CD8-positive, alpha-beta memory T cell (primary cell): ENCODE results near the gene IL1RAPL1. TPM values are rescaled to one million over a fixed set of nuclear protein-coding genes. Genes with fewer than 3 reads are reported as not detected.
A peak's percentile ranks its signal among the peaks of the same experiment; 100 is the strongest.

Experiments
- CTCF ChIA-PET: fragments of 350-600 bp; sonication (Branson Sonifier 250); formaldehyde crosslinking; loops from one replicate; lab custom pipeline; 2021; ENCODE audit warnings: antibody characterized with exemption; lab: Charles Lee
- POLR2A ChIA-PET: fragments of 350-600 bp; sonication (Branson Sonifier 250); formaldehyde crosslinking; loops from one replicate; lab custom pipeline; 2021; ENCODE audit warnings: antibody characterized with exemption; lab: Charles Lee
- DNase-seq, 5 donors: peaks; one replicate each; pipeline versions ENCODE4 v3.0.0 to v3.0.0-alpha.2; 2020 to 2022; ENCODE audit warnings: mixed read lengths in 1 of 5
- H3K27ac ChIP-seq: one replicate; pipeline ENCODE4 v1.7.0; 2013; ENCODE audit warnings: low read depth, mild to moderate bottlenecking, low read length, moderate library complexity
- H3K27me3 ChIP-seq: 2 replicates; pipeline ENCODE4 v1.7.0; 2013; ENCODE audit warnings: low read length, mild to moderate bottlenecking; ENCODE audit not compliant: insufficient read depth, poor library complexity, severe bottlenecking
- H3K36me3 ChIP-seq: 2 replicates; pipeline ENCODE4 v1.7.0; 2013; ENCODE audit warnings: mild to moderate bottlenecking, low read length, moderate library complexity; ENCODE audit not compliant: insufficient read depth
- H3K4me1 ChIP-seq: 2 replicates; pipeline ENCODE4 v1.7.0; 2013; ENCODE audit warnings: mild to moderate bottlenecking, low read length, moderate library complexity; ENCODE audit not compliant: insufficient read depth
- H3K4me3 ChIP-seq: 2 replicates; pipeline ENCODE4 v1.7.0; 2013; ENCODE audit warnings: mild to moderate bottlenecking, low read length
- H3K9me3 ChIP-seq: 2 replicates; pipeline ENCODE4 v1.7.0; 2013; ENCODE audit warnings: mild to moderate bottlenecking, low read length
- H3K27ac Mint-ChIP-seq, 8 donors: one replicate each; pipeline ENCODE4 v1.8.0; 2020 to 2021; ENCODE audit warnings: mixed read lengths in 8 of 8, mild to moderate bottlenecking in 6 of 8, inconsistent platforms in 3 of 8, moderate library complexity in 3 of 8
- H3K27me3 Mint-ChIP-seq, 2 donors: one replicate each; pipeline ENCODE4 v1.8.0; 2020 to 2021; ENCODE audit warnings: mixed read lengths in 2 of 2, mild to moderate bottlenecking in 1 of 2, moderate library complexity in 1 of 2
- H3K36me3 Mint-ChIP-seq, 3 donors: one replicate each; pipeline ENCODE4 v1.8.0; 2020 to 2021; ENCODE audit warnings: mixed read lengths in 3 of 3, inconsistent platforms in 1 of 3, mild to moderate bottlenecking in 1 of 3
- H3K4me1 Mint-ChIP-seq, 3 donors: one replicate each; pipeline ENCODE4 v1.8.0; 2020 to 2021; ENCODE audit warnings: mixed read lengths in 3 of 3, inconsistent platforms in 1 of 3, mild to moderate bottlenecking in 1 of 3
- H3K4me3 Mint-ChIP-seq, 7 donors: one replicate each; pipeline ENCODE4 v1.8.0; 2020 to 2021; ENCODE audit warnings: mixed read lengths in 7 of 7, mild to moderate bottlenecking in 6 of 7, moderate library complexity in 4 of 7, inconsistent platforms in 2 of 7
- H3K9me3 Mint-ChIP-seq, 5 donors: one replicate each; pipeline ENCODE4 v1.8.0; 2020 to 2022; ENCODE audit warnings: mixed read lengths in 5 of 5, mild to moderate bottlenecking in 3 of 5, moderate library complexity in 2 of 5, inconsistent platforms in 1 of 5
- polyA plus RNA-seq: library from polyadenylated mRNA; unstranded; fragments of 300-500 nt; fragmentation: Illumina TruSeq; gene quantifications from one replicate; pipeline ENCODE4 v1.2.3, GENCODE V29; 2021
- total RNA-seq, 2 experiments: library from RNA; stranded (reverse); gene quantifications; one replicate each; pipeline ENCODE4 v1.2.3, GENCODE V29; 2021

The IL1RAPL1 gene
- total and polyA plus RNA-seq, 3 experiments from 2014 or later = not detected

DNA sequence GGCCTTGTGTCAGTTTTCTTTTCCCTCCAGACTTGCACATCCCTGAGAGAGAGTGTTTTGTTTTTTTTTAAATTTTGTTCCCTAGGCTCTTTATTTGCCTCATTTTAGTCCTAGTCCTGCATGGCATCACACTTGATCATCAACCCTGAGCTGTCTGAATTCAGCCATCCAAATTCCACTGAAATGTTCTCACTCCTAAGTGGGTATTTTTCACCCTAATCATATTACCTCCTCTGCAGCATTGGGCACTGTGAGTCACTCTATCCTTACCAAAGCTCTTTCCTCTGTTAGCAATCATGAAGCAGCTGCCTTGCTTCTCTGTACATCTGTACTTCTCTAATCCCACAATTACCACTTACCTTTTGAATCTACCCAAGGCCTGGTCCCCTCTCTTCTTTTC, 1271.5 kb downstream of the IL1RAPL1 start:
- Histone ChIP-seq H3K4me3 (no peak overlapping the region), H3K9me3 (no peaks in the 10 kb centered on the region), H3K36me3 (no peaks in the 10 kb centered on the region), H3K4me1 (no peaks in the 10 kb centered on the region), H3K27ac (no peak overlapping the region), H3K27me3 (no peaks in the 10 kb centered on the region)
- H3K9me3 Mint-ChIP-seq = peaks cover 4 to 8% (median 5%) of the 10 kb centered on the region in 5 donors
- ChIA-PET CTCF (no interaction called here), POLR2A (no interaction called here)
- H3K27me3 Mint-ChIP-seq = no peaks in the 10 kb centered on the region
- DNase-seq = no peak
- no peaks in the 10 kb centered on the region for H3K4me1 Mint-ChIP-seq
- H3K27ac Mint-ChIP-seq = no peak overlapping the region
- H3K36me3 Mint-ChIP-seq = no peaks in the 10 kb centered on the region
- no peak overlapping the region for H3K4me3 Mint-ChIP-seq

DNA sequence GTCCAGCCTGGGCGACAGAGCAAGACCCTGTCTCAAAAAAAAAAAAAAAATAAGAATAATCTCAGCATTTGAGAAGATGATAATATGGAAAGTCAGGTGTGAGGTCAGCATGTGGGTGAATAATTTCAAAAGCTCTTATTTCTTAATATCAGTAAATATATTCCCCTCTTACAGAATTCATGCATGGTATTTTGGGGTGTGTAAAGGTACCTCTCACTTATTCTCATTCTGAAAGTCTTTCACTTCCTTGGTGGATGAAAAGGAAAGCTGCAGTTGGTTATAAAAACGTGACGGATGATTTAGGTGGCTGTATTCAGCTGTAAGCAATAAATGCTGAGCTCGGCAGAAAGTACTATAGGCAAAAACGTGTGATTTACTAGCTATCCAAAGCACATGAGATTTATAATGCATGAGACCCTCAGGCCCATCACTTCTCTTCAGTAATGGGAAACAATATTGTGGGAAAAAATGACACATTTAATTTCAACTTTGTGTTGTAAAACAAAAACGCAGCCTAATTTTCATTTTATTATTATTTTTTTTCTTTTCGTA, 1275.0 kb downstream of the IL1RAPL1 start:
- POLR2A ChIA-PET = no interaction called here

DNA sequence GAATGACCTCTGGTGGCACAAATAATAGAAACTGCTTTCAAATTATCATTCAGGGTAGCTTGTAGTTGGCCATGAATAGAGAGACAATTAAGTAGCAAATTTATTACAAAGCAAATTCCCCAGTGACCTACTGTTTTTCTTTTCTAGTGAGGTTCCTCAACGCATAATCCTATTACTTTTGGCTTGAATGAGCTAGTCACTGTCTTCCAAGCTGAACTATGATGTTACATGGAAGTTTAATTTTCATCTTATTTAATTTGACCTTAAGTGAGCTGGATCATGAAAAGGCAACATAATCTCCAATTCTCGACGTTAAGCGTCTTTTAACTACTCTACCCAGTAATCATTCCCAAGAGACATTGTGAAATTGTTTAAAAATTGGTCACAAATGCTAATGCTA, 1280.7 kb downstream of the IL1RAPL1 start:
- Mint-ChIP-seq H3K4me3 (no peak overlapping the region), H3K9me3 (peaks cover 0 to 4% (median 2%) of the 10 kb centered on the region in 5 donors), H3K4me1 (no peaks in the 10 kb centered on the region), H3K27me3 (no peaks in the 10 kb centered on the region), H3K27ac (no peak overlapping the region), H3K36me3 (no peaks in the 10 kb centered on the region)
- no peaks in the 10 kb centered on the region for H3K9me3 ChIP-seq
- no peak overlapping the region for H3K4me3 ChIP-seq
- DNase-seq = no peak
- POLR2A ChIA-PET = no interaction called here
- CTCF ChIA-PET = no interaction called here
- H3K4me1 ChIP-seq = no peaks in the 10 kb centered on the region
- H3K27ac ChIP-seq = no peak overlapping the region
- no peaks in the 10 kb centered on the region for H3K36me3 ChIP-seq
- H3K27me3 ChIP-seq = no peaks in the 10 kb centered on the region

More for the DNA sequence above, 1275.0 kb downstream of the IL1RAPL1 start:
- no peaks in the 10 kb centered on the region for H3K4me1 Mint-ChIP-seq
- H3K9me3 Mint-ChIP-seq = peaks cover 4 to 8% (median 5%) of the 10 kb centered on the region in 5 donors
- H3K9me3 ChIP-seq = no peaks in the 10 kb centered on the region
- H3K36me3 Mint-ChIP-seq = no peaks in the 10 kb centered on the region
- no peaks in the 10 kb centered on the region for H3K36me3 ChIP-seq
- H3K27ac ChIP-seq = no peak overlapping the region
- H3K27ac Mint-ChIP-seq = no peak overlapping the region
- no peak for DNase-seq
- H3K27me3 ChIP-seq = no peaks in the 10 kb centered on the region
- no peak overlapping the region for H3K4me3 ChIP-seq
- no peak overlapping the region for H3K4me3 Mint-ChIP-seq
- CTCF ChIA-PET = no interaction called here
- no peaks in the 10 kb centered on the region for H3K27me3 Mint-ChIP-seq
- H3K4me1 ChIP-seq = no peaks in the 10 kb centered on the region

DNA sequence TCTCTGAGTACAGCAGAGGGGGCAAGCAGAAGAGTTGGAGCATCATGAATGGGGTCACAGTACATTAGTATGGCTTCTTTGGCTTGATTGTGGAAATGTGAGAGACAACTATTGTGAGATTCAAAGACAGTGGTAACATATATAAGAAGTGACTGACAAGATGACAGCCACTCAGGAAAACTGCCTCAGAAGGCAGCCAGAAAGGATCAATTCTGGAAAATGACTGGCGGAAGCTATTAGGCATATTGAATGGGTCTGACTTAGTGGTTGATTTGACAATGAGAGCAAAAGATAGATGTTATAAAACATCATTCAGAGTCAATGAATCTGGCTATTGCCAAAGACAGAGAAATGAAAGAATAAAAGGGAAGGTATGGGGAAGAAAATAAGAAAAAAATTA, 1282.6 kb downstream of the IL1RAPL1 start:
- Histone ChIP-seq H3K27ac (no peak overlapping the region), H3K4me3 (no peak overlapping the region), H3K4me1 (no peaks in the 10 kb centered on the region), H3K36me3 (no peaks in the 10 kb centered on the region), H3K27me3 (no peaks in the 10 kb centered on the region), H3K9me3 (no peaks in the 10 kb centered on the region)
- H3K36me3 Mint-ChIP-seq = no peaks in the 10 kb centered on the region
- H3K27ac Mint-ChIP-seq = no peak overlapping the region
- no peak for DNase-seq
- no peaks in the 10 kb centered on the region for H3K4me1 Mint-ChIP-seq
- peaks cover 0 to 8% (median 2%) of the 10 kb centered on the region in 5 donors for H3K9me3 Mint-ChIP-seq
- ChIA-PET CTCF (no interaction called here), POLR2A (no interaction called here)
- no peak overlapping the region for H3K4me3 Mint-ChIP-seq
- H3K27me3 Mint-ChIP-seq = no peaks in the 10 kb centered on the region

DNA sequence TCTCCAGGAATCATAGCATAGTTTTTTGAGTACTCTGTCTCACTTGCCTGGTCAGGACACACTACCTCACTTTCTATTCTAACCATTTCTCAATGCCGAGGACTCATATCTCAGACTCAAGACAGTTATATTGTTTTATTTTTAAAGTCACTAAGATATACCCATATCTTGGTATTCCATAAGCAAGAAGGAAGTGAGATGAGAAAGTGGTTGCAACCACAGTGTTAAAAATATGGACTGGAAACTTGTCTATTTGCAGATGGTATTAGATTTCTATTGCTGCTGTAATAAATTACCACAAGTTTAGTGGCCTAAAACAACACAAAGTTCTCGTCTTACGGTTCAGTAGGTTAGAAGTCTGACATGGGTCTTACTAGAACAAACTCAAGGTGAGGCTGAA, 1283.4 kb downstream of the IL1RAPL1 start:
- no peak for DNase-seq
- H3K4me3 ChIP-seq = no peak overlapping the region
- Mint-ChIP-seq H3K4me1 (no peaks in the 10 kb centered on the region), H3K27me3 (no peaks in the 10 kb centered on the region), H3K9me3 (peaks cover 0 to 10% (median 2%) of the 10 kb centered on the region in 5 donors), H3K27ac (no peak overlapping the region), H3K4me3 (no peak overlapping the region), H3K36me3 (no peaks in the 10 kb centered on the region)
- no peaks in the 10 kb centered on the region for H3K27me3 ChIP-seq
- no peaks in the 10 kb centered on the region for H3K4me1 ChIP-seq
- no peaks in the 10 kb centered on the region for H3K9me3 ChIP-seq
- ChIA-PET CTCF (no interaction called here), POLR2A (no interaction called here)
- no peak overlapping the region for H3K27ac ChIP-seq
- no peaks in the 10 kb centered on the region for H3K36me3 ChIP-seq

DNA sequence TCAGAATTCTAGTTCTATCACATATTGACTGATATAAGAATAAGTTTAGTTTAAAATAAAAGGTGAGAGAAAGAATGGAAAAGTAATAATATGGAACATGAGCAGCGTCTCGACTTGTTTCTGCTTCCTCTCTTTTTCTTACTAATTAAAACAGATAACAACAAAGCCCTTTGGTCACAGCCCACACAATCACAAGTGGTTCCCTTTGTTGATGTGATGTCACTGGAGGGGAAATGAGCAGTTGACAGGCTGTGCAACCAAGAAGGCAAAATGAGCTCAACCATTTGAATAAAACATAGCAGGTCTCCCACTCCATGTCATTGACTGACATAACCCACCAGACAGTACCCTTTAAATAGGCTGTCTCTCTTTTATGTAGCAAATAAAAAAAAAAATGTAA, 1285.6 kb downstream of the IL1RAPL1 start:
- Histone ChIP-seq H3K9me3 (no peaks in the 10 kb centered on the region), H3K4me1 (no peaks in the 10 kb centered on the region), H3K36me3 (no peaks in the 10 kb centered on the region), H3K4me3 (no peak overlapping the region), H3K27ac (no peak overlapping the region), H3K27me3 (no peaks in the 10 kb centered on the region)
- POLR2A ChIA-PET = no interaction called here
- Mint-ChIP-seq H3K27me3 (no peaks in the 10 kb centered on the region), H3K9me3 (peaks cover 0 to 12% (median 4%) of the 10 kb centered on the region in 5 donors), H3K4me1 (no peaks in the 10 kb centered on the region), H3K4me3 (no peak overlapping the region), H3K36me3 (no peaks in the 10 kb centered on the region), H3K27ac (no peak overlapping the region)
- no peak for DNase-seq
- CTCF ChIA-PET = no interaction called here

DNA sequence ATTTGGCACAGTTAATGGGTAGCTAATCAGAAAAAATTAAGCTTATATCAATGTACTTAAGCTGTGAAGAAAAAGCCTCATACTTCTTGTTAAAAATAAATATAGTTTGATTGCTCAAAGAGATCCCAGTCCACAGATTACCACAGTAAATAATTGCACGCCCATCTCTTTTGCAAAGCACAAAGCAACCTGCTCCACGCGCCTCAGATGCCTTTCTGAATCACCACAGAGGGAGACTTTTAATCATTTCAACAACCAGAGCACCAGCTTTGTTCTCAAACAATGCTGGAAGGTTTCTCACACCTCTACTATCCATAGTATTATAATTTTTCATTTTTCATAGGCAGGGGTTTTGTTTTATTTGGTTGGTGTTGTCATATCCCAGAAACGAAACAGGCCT, 1289.5 kb downstream of the IL1RAPL1 start:
- H3K27me3 Mint-ChIP-seq = no peaks in the 10 kb centered on the region
- H3K9me3 Mint-ChIP-seq = peaks cover 0 to 12% (median 4%) of the 10 kb centered on the region in 5 donors
- no peaks in the 10 kb centered on the region for H3K4me1 Mint-ChIP-seq
- no peak for DNase-seq
- no peak overlapping the region for H3K4me3 ChIP-seq
- H3K36me3 Mint-ChIP-seq = no peaks in the 10 kb centered on the region
- no peaks in the 10 kb centered on the region for H3K4me1 ChIP-seq
- H3K36me3 ChIP-seq = no peaks in the 10 kb centered on the region
- ChIA-PET POLR2A (no interaction called here), CTCF (no interaction called here)
- no peak overlapping the region for H3K27ac ChIP-seq
- H3K27me3 ChIP-seq = no peaks in the 10 kb centered on the region
- H3K9me3 ChIP-seq = no peaks in the 10 kb centered on the region
- peak overlapping the region in 1 of 8 donors; percentile 48 for H3K27ac Mint-ChIP-seq
- no peak overlapping the region for H3K4me3 Mint-ChIP-seq

DNA sequence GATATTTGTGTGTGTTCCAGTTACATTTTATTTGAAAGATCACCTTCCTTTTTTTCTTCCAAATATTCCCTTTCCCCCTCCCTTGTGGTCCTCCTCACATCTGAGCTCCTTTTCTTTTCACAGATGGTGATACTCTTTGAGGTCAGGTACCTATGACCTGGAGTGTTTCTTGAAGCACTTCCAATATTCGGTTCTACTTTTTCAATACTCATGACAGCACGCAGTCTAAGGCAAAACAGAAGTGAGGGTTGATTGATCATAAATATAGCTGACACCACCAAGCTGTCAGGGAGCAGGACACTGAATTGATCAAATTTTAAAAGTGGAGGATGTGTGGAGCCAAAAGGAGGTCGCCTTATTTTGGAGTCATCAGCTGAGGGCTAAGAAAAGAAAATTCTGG, 1293.7 kb downstream of the IL1RAPL1 start:
- ChIA-PET CTCF (no interaction called here), POLR2A (no interaction called here)
- no peaks in the 10 kb centered on the region for H3K36me3 ChIP-seq
- H3K4me1 Mint-ChIP-seq = no peaks in the 10 kb centered on the region
- H3K27ac Mint-ChIP-seq = no peak overlapping the region
- H3K36me3 Mint-ChIP-seq = no peaks in the 10 kb centered on the region
- no peak for DNase-seq
- H3K9me3 Mint-ChIP-seq = peaks cover 0 to 10% (median 4%) of the 10 kb centered on the region in 5 donors
- H3K27me3 Mint-ChIP-seq = peaks cover 0 to 6% of the 10 kb centered on the region in 2 donors
- no peak overlapping the region for H3K4me3 ChIP-seq
- H3K4me1 ChIP-seq = no peaks in the 10 kb centered on the region
- H3K4me3 Mint-ChIP-seq = no peak overlapping the region
- H3K27ac ChIP-seq = no peak overlapping the region
- H3K9me3 ChIP-seq = no peaks in the 10 kb centered on the region
- H3K27me3 ChIP-seq = no peaks in the 10 kb centered on the region
